Measurements from ENCODE around the gene DGKZ.

DNA sequence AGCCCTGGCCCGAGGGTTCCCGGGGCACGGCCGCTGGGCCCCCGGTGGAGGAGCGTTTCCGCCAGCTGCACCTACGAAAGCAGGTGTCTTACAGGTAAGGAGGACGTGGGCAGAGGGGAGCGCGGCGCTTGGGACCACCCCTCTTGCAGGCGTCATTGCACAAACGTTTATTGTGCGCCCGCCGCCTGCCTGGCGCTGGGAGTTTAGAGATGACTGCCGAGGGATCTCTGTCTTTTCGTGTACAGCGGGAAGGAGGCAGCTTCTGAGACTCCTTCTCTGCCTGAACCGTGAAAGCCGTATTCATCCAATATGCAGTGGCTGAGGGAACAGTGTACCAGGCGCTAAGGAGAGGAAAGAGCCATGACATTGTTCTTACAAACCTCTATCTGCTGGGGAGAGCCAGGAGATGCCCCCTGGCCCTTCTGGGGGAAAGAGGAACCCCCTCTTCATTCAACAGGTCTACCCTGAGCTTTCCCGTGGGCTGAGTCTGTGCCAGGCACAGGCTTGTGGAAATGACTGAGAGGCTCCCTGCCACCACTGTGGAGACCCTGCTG, 13.8 kb upstream of the DGKZ start:
- TF ChIP-seq TBP (CRISPR knock-in tag; IDR thresholded peaks at IDR 0.05) (no peak), RFX5 (IDR thresholded peaks at IDR 0.05; ENCODE audit: low read depth, low read length) (no peak), ZBTB7A (CRISPR knock-in tag; IDR thresholded peaks at IDR 0.05) (no peak), KLF11 (CRISPR knock-in tag; IDR thresholded peaks at IDR 0.05) (no peak), NFYB (CRISPR knock-in tag; IDR thresholded peaks at IDR 0.05) (no peak), ZNF274 (CRISPR knock-in tag; IDR thresholded peaks at IDR 0.05) (no peak)
- TF ChIP-seq, protein P1, sequence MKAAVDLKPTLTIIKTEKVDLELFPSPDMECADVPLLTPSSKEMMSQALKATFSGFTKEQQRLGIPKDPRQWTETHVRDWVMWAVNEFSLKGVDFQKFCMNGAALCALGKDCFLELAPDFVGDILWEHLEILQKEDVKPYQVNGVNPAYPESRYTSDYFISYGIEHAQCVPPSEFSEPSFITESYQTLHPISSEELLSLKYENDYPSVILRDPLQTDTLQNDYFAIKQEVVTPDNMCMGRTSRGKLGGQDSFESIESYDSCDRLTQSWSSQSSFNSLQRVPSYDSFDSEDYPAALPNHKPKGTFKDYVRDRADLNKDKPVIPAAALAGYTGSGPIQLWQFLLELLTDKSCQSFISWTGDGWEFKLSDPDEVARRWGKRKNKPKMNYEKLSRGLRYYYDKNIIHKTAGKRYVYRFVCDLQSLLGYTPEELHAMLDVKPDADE (CRISPR knock-in tag; IDR thresholded peaks at IDR 0.05): no peak
- TF ChIP-seq, protein P2, sequence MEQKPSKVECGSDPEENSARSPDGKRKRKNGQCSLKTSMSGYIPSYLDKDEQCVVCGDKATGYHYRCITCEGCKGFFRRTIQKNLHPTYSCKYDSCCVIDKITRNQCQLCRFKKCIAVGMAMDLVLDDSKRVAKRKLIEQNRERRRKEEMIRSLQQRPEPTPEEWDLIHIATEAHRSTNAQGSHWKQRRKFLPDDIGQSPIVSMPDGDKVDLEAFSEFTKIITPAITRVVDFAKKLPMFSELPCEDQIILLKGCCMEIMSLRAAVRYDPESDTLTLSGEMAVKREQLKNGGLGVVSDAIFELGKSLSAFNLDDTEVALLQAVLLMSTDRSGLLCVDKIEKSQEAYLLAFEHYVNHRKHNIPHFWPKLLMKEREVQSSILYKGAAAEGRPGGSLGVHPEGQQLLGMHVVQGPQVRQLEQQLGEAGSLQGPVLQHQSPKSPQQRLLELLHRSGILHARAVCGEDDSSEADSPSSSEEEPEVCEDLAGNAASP (CRISPR knock-in tag; IDR thresholded peaks at IDR 0.05; ENCODE audit: borderline replicate concordance): no peak

Data from HepG2 (cell line).